Measurements from ENCODE around the gene POR. TPM values are rescaled to one million over a fixed set of nuclear protein-coding genes. Genes with fewer than 3 reads are reported as not detected.

Gene POR
- total and polyA plus RNA-seq, 2 of the 13 experiments (the other 11 are each of a cell fraction or from before 2014, with no cell fraction given) = 145 to 266 TPM

DNA sequence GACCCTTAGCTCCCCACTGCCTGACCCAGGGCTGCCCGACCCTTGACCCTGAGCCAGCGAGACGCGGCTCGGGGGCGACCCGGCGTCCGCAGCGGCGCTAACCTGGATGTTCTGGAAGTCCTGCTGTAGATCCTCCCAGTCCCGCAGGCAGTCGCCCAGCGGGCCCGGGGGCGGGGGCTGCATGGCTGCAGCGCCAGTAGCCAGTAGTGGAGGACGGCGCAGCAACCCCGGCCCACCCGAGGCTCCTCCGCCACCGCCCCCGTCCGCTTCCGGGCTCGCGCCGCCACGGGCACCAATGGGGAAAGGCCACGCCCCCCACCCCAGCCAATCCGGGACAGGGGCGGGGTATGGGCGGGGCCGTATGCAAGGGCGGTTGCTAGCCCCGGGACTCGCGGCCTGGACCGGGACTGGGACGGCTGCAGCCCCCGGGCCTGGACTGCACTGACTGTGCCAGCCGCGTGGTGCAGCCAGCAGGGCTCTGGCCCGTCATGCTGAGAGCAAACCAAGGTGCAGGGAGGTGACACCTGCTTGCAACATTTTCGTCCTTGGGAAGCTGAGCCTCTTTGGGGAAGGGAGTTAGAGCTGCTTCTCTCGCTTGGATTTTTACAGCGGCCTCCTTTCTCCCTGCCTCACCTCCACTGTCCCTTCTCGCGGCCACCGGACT is 79.6 kb downstream of the POR start, which contains the start of gene TMEM120A (continued):
- TF ChIP-seq ZNF44 (CRISPR knock-in tag; IDR thresholded peaks at IDR 0.05) (0 out of 2 replicates have a peak, but pooled peaks have one; percentile 70), SYNCRIP (IDR thresholded peaks at IDR 0.05; ENCODE audit: insufficient read depth, low read depth, low read length) (no peak), ZNF549 (CRISPR knock-in tag; IDR thresholded peaks at IDR 0.05) (no peak), NAIF1 (CRISPR knock-in tag; IDR thresholded peaks at IDR 0.05; ENCODE audit: borderline replicate concordance) (no peak), HDAC1 (CRISPR knock-in tag; IDR thresholded peaks at IDR 0.05) (peak; percentile 72; the same call in 1 of the 2 replicates), NFE2L2 (IDR thresholded peaks at IDR 0.05; ENCODE audit: low read length) (no peak), ZNF33B (CRISPR knock-in tag; IDR thresholded peaks at IDR 0.05) (0 out of 2 replicates have a peak, but pooled peaks have one; percentile 38), PHF21A (CRISPR knock-in tag; IDR thresholded peaks at IDR 0.05) (peak; percentile 13; the same call in 1 of the 2 replicates), MBNL3 (CRISPR knock-in tag; conservative IDR thresholded peaks at IDR 0.05) (no peak), GPN1 (CRISPR knock-in tag; IDR thresholded peaks at IDR 0.05; ENCODE audit: borderline replicate concordance) (no peak), ZNF563 (CRISPR knock-in tag; IDR thresholded peaks at IDR 0.05) (peak; percentile 88), NCOA2 (CRISPR knock-in tag; IDR thresholded peaks at IDR 0.05) (peak; percentile 68; the same call in 1 of the 2 replicates), ZNF775 (CRISPR knock-in tag; IDR thresholded peaks at IDR 0.05; ENCODE audit: borderline replicate concordance) (no peak), ZNF816 (CRISPR knock-in tag; IDR thresholded peaks at IDR 0.05; ENCODE audit: borderline replicate concordance) (no peak), ZBTB38 (CRISPR knock-in tag; IDR thresholded peaks at IDR 0.05) (no peak), ZNF12 (CRISPR knock-in tag; IDR thresholded peaks at IDR 0.05) (0 out of 2 replicates have a peak, but pooled peaks have one; percentile 14), HNF4A (CRISPR knock-in tag; IDR thresholded peaks at IDR 0.05) (peak; percentile 69)
- TF ChIP-seq, protein P1, sequence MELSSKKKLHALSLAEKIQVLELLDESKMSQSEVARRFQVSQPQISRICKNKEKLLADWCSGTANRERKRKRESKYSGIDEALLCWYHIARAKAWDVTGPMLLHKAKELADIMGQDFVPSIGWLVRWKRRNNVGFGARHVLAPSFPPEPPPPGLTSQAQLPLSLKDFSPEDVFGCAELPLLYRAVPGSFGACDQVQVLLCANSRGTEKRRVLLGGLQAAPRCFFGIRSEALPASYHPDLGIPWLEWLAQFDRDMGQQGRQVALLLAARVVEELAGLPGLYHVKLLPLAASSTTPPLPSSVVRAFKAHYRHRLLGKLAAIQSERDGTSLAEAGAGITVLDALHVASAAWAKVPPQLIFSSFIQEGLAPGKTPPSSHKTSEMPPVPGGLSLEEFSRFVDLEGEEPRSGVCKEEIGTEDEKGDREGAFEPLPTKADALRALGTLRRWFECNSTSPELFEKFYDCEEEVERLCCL (CRISPR knock-in tag; IDR thresholded peaks at IDR 0.05; ENCODE audit: borderline replicate concordance) = no peak
- TF ChIP-seq, protein P2, sequence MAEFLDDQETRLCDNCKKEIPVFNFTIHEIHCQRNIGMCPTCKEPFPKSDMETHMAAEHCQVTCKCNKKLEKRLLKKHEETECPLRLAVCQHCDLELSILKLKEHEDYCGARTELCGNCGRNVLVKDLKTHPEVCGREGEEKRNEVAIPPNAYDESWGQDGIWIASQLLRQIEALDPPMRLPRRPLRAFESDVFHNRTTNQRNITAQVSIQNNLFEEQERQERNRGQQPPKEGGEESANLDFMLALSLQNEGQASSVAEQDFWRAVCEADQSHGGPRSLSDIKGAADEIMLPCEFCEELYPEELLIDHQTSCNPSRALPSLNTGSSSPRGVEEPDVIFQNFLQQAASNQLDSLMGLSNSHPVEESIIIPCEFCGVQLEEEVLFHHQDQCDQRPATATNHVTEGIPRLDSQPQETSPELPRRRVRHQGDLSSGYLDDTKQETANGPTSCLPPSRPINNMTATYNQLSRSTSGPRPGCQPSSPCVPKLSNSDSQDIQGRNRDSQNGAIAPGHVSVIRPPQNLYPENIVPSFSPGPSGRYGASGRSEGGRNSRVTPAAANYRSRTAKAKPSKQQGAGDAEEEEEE (CRISPR knock-in tag; IDR thresholded peaks at IDR 0.05; ENCODE audit: borderline replicate concordance) = no peak
- TF ChIP-seq, protein P3, sequence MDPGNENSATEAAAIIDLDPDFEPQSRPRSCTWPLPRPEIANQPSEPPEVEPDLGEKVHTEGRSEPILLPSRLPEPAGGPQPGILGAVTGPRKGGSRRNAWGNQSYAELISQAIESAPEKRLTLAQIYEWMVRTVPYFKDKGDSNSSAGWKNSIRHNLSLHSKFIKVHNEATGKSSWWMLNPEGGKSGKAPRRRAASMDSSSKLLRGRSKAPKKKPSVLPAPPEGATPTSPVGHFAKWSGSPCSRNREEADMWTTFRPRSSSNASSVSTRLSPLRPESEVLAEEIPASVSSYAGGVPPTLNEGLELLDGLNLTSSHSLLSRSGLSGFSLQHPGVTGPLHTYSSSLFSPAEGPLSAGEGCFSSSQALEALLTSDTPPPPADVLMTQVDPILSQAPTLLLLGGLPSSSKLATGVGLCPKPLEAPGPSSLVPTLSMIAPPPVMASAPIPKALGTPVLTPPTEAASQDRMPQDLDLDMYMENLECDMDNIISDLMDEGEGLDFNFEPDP (CRISPR knock-in tag; conservative IDR thresholded peaks at IDR 0.05) = no peak
- TF ChIP-seq, protein P4, sequence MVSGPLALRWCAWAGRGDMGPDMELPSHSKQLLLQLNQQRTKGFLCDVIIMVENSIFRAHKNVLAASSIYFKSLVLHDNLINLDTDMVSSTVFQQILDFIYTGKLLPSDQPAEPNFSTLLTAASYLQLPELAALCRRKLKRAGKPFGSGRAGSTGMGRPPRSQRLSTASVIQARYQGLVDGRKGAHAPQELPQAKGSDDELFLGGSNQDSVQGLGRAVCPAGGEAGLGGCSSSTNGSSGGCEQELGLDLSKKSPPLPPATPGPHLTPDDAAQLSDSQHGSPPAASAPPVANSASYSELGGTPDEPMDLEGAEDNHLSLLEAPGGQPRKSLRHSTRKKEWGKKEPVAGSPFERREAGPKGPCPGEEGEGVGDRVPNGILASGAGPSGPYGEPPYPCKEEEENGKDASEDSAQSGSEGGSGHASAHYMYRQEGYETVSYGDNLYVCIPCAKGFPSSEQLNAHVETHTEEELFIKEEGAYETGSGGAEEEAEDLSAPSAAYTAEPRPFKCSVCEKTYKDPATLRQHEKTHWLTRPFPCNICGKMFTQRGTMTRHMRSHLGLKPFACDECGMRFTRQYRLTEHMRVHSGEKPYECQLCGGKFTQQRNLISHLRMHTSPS (CRISPR knock-in tag; IDR thresholded peaks at IDR 0.05; ENCODE audit: low read depth) = peak; percentile 68; the same call in 1 of the 2 replicates
